CD4-positive, alpha-beta T cell (primary cell): ENCODE data around the gene TBX4. TPM values are rescaled to one million over a fixed set of nuclear protein-coding genes. Genes with fewer than 3 reads are reported as not detected.

Source experiments
- ATAC-seq: fragments of 200-7000 bp; cut with Tn5 transposase; one replicate; pipeline ENCODE4 v1.10.0; 2022; ENCODE audit warnings: mild to moderate bottlenecking; ENCODE audit not compliant: poor library complexity
- CTCF ChIA-PET: fragments of 350-600 bp; sonication (Branson Sonifier 250); formaldehyde crosslinking; loops from one replicate; lab custom pipeline; 2021; ENCODE audit warnings: antibody characterized with exemption, inconsistent platforms; lab: Charles Lee
- POLR2A ChIA-PET: fragments of 350-600 bp; sonication (Branson Sonifier 250); formaldehyde crosslinking; loops from one replicate; lab custom pipeline; 2021; ENCODE audit warnings: antibody characterized with exemption, inconsistent platforms; lab: Charles Lee
- DNase-seq, 14 experiments: peaks; one replicate each; pipeline ENCODE4 v3.0.0-alpha.2; 2013 to 2020; ENCODE audit warnings: mixed read lengths in 2 of 14
- H3K27ac ChIP-seq, 2 donors: one replicate each; pipeline versions ENCODE4 v1.5.1 to v1.7.0; 2013; ENCODE audit warnings: low read length in 2 of 2, low read depth in 1 of 2, mild to moderate bottlenecking in 1 of 2
- H3K27me3 ChIP-seq, 2 experiments: 1 replicate in 1 of 2; 2 replicates in 1 of 2; pipeline versions ENCODE4 v1.6.1 to v1.7.0; 2013; ENCODE audit warnings: low read length in 2 of 2, control low read depth in 1 of 2, mild to moderate bottlenecking in 1 of 2, moderate library complexity in 1 of 2; ENCODE audit not compliant: insufficient read depth in 2 of 2, control insufficient read depth in 1 of 2
- H3K36me3 ChIP-seq: one replicate; pipeline ENCODE4 v1.6.1; 2013; ENCODE audit warnings: low read length, control low read depth; ENCODE audit not compliant: insufficient read depth
- H3K4me1 ChIP-seq: one replicate; pipeline ENCODE4 v1.6.1; 2013; ENCODE audit warnings: low read length, control low read depth; ENCODE audit not compliant: insufficient read depth
- H3K4me3 ChIP-seq: one replicate; pipeline ENCODE4 v1.5.1; 2013; ENCODE audit warnings: mild to moderate bottlenecking, low read length, moderate library complexity
- H3K9me3 ChIP-seq, 2 experiments: 1 replicate in 1 of 2; 2 replicates in 1 of 2; pipeline versions ENCODE4 v1.6.1 to v1.7.0; 2013; ENCODE audit warnings: low read length in 2 of 2, mild to moderate bottlenecking in 2 of 2, control low read depth in 1 of 2, moderate library complexity in 1 of 2; ENCODE audit not compliant: control insufficient read depth in 1 of 2, insufficient read depth in 1 of 2
- H3K27ac Mint-ChIP-seq: one replicate; pipeline ENCODE4 v1.8.0; 2020; ENCODE audit warnings: mixed read lengths
- H3K27me3 Mint-ChIP-seq: one replicate; pipeline ENCODE4 v1.8.0; 2021; ENCODE audit warnings: mixed read lengths
- H3K36me3 Mint-ChIP-seq: one replicate; pipeline ENCODE4 v1.8.0; 2021; ENCODE audit warnings: low read depth, mixed read lengths
- H3K4me1 Mint-ChIP-seq: one replicate; pipeline ENCODE4 v1.8.0; 2021; ENCODE audit warnings: low read depth, mixed read lengths
- H3K4me3 Mint-ChIP-seq: one replicate; pipeline ENCODE4 v1.8.0; 2020; ENCODE audit warnings: mild to moderate bottlenecking, mixed read lengths
- H3K9me3 Mint-ChIP-seq: one replicate; pipeline ENCODE4 v1.8.0; 2020; ENCODE audit warnings: mixed read lengths
- CTCF ChIP-seq: fragments of 200-600 bp; IDR thresholded peaks from one replicate; pipeline ENCODE4 v1.8.0; 2022; ENCODE audit warnings: antibody characterized with exemption, mild to moderate bottlenecking
- intact Hi-C, 2 experiments: fragments of 100-400 bp; cut with DNase I in 1 of 2; cut with micrococcal nuclease in 1 of 2; formaldehyde crosslinking; loops; one replicate each; pipeline versions ENCODE4 v1.15.1 to v1.9.0; 2023 to 2025; cut with DNase I, micrococcal nuclease
- total RNA-seq, 174 experiments: library from RNA in 2 of 174; stranded (reverse) in 2 of 174; gene quantifications; one replicate each; pipeline ENCODE4 v1.2.3 and lab custom pipeline; 2021 to 2026

The TBX4 gene
- total RNA-seq, 2 experiments from 2014 or later, result not detected

DNA sequence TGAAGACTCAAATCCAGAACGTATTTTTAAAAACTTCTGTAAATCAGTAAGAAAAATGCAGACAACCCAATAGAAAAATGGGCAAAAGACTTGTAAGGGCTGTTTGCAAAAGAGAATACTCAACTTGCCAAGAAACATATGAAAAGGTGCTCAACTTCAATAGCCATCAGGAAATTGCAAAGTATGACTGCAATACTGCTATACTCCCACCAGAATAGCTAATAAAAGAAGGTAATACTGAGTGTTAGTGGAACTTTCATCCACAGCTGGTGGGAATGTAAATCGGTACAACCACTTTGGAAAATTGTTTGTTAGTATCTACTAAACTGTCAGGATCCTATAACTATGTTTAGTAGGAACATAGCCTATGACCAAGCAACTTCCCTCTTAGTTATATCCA is 48.1 kb downstream of the TBX4 start:
- H3K36me3 ChIP-seq, result no peaks in the 10 kb centered on the region
- Mint-ChIP-seq H3K36me3 (no peaks in the 10 kb centered on the region), H3K4me1 (peaks cover 4% of the 10 kb centered on the region), H3K9me3 (no peaks in the 10 kb centered on the region), H3K4me3 (no peak overlapping the region), H3K27ac (no peak overlapping the region), H3K27me3 (peaks cover 32% of the 10 kb centered on the region)
- H3K9me3 ChIP-seq, result peaks cover 0 to 4% of the 10 kb centered on the region in 2 experiments
- intact Hi-C loops, result no loop called here
- peaks cover 0 to 4% of the 10 kb centered on the region in 2 experiments for H3K27me3 ChIP-seq
- H3K27ac ChIP-seq, result no peak overlapping the region
- ATAC-seq, result no peak
- ChIA-PET CTCF (no interaction called here), POLR2A (no interaction called here)
- no peak overlapping the region for H3K4me3 ChIP-seq
- no peak for DNase-seq
- TF ChIP-seq CTCF, result no peak
- no peaks in the 10 kb centered on the region for H3K4me1 ChIP-seq

- no peak for DNase-seq
- Mint-ChIP-seq H3K4me1 (no peaks in the 10 kb centered on the region), H3K4me3 (no peak overlapping the region), H3K27me3 (peaks cover 39% of the 10 kb centered on the region), H3K9me3 (no peaks in the 10 kb centered on the region), H3K36me3 (no peaks in the 10 kb centered on the region), H3K27ac (no peak overlapping the region)
- ChIA-PET CTCF (no interaction called here), POLR2A (no interaction called here)
- Histone ChIP-seq H3K27ac (no peak overlapping the region), H3K27me3 (peaks cover 0 to 2% of the 10 kb centered on the region in 2 experiments), H3K36me3 (no peaks in the 10 kb centered on the region), H3K4me3 (no peak overlapping the region), H3K4me1 (no peaks in the 10 kb centered on the region), H3K9me3 (no peaks in the 10 kb centered on the region)
- intact Hi-C loops, result no loop called here
- TF ChIP-seq CTCF, result no peak
- no peak for ATAC-seq
Observed at GRCh38 chr17:61502292-61502691, 50.1 kb downstream of the TBX4 start.

DNA sequence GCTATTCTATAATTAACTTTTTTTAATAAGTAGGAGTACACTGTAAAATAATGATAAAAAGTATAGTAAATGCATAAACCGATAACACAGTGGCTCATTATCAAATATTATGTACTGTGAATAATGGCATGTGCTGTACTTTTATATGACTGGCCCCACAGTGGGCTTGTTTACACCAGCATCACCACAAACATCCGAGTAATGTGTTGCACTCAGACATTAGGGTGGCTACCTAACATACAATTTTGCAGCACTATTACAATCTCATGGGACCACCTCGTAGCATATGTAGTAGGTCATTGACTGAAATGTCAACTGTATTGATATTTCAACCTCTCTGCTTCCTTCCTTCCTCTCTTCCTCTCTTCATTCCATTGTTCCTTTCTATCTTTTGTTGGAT is 51.7 kb downstream of the TBX4 start:
- H3K9me3 Mint-ChIP-seq, result no peaks in the 10 kb centered on the region
- H3K36me3 ChIP-seq, result no peaks in the 10 kb centered on the region
- H3K4me1 Mint-ChIP-seq, result no peaks in the 10 kb centered on the region
- no peaks in the 10 kb centered on the region for H3K36me3 Mint-ChIP-seq
- no peak overlapping the region for H3K27ac Mint-ChIP-seq
- DNase-seq (no peak), ATAC-seq (no peak)
- H3K27ac ChIP-seq, result no peak overlapping the region
- H3K4me3 Mint-ChIP-seq, result no peak overlapping the region
- no peak overlapping the region for H3K4me3 ChIP-seq
- H3K4me1 ChIP-seq, result no peaks in the 10 kb centered on the region
- no peaks in the 10 kb centered on the region for H3K9me3 ChIP-seq
- ChIA-PET POLR2A (no interaction called here), CTCF (no interaction called here)
- peaks cover 50% of the 10 kb centered on the region for H3K27me3 Mint-ChIP-seq
- H3K27me3 ChIP-seq, result peaks cover 0 to 2% of the 10 kb centered on the region in 2 experiments
- intact Hi-C loops, result no loop called here
- TF ChIP-seq CTCF, result no peak
